Left hindlimb (tissue), 1 donor: Measurements from ENCODE around the gene BASP1.
A peak's percentile ranks its signal among the peaks of the same experiment; 100 is the strongest.

ENCODE experiments used
- DNase-seq: peaks from one replicate; pipeline ENCODE4 v3.0.0-alpha.2; 2018

The BASP1 gene

DNA sequence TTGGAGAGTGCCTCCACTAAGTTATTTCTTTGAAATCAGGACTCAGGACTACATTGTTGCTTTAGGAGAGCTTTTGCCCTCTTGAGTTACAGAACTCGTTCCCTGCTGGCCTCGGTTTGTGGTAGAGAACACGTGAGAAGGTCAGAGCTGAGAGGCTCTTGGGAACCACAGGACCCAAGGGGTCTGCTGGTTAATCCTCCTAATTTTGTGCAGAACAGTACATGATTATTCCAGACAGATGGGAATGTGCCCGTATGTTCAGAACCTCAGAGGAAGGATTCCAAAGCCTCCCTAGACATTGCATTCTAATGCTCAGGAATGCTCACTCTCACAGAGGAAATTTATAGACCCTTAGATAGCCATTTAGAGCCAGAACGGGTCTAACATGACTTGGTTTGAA lies 25.2 kb upstream of the BASP1 start:
- DNase-seq = no peak

DNA sequence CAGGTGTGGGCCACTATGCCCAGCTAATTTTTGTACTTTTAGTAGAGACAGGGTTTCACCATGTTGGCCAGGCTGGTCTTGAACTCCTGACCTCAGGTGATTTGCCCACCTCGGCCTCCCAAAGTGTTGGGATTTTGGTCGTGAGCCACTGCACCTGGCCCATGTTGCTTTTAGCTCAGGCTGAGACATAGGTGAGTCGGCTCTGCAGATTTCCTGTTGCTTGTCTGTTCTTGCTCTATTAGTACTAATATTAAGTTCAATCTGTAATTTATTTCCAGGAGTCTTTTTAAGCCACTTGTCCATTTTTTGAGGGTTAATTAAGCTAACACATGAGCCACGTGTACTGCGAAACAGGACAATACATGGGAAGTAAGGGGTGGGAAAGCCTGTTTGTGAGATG lies 21.4 kb upstream of the BASP1 start:
- DNase-seq = no peak

DNA sequence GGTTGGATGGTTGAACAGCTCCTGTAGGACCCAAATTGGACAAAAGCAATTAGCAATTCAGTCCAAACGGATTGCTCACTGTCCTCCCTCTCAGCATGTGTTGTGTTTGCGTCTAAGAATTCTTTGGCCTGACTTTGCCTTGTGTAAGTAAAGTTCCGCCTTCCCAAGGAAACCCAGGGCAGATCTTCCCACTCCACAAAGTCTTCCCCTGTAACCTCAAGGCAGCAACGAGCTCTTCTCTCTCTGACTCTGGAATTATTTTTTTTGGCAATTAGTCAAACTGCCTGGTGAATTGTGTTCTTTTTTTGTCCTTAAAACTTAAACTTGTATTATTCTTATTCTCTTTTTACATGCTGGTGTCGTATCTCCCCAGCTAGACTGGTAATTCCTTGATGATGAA lies 20.7 kb upstream of the BASP1 start:
- no peak for DNase-seq

DNA sequence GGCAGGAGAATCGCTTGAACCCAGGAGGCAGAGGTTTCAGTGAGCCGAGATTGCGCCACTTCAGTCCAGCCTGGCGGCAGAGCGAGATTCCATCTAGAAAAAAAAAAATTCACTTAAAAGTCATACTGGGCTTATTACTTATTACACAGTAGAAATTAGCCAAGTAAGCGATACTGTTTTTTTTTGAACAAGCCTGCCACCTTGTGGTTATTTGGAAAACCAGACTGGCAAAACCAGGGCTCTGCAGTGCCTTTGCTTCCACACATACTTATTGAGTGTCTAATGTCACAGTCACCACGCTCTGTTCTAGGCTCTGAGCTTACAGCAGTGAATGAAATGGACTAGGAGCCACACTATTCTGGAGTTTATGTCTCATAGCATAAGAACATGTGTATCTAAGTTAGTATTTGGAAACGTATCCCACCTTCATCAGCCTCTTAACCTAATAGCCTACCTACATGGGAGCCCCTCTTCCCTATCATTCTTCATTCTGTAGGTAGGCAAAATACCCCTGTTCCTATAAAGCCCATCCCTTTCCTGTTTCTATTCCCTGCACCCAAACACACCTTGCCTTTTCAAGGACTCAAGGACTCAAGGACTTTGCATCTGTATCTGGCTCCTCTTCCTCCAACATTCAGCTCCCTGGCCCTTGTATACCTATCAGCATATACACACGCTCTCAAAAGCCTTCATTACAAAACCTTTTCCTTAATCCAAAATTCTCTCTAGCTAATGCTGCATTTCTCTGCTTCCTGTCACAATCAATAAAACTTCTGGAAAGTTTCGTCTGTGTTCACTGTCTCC lies 13.9 kb upstream of the BASP1 start:
- DNase-seq = no peak

DNA sequence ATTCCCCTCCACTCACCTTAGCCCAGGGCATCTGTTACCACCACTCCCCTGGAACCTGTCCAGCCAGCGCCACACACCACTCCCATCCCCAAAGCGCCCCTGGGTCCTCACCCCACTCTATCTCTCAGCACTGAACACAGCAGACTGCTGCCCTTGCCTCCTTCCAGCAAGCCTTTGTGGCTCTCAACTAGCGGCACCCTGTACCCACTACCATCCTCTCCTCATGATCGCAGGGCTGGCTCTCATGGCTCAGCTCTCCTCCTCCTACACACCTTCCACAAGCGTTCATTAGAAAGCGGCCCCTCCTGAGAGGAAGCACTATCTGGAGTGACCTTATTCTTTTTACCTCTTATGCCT lies 13.3 kb upstream of the BASP1 start:
- DNase-seq = no peak

DNA sequence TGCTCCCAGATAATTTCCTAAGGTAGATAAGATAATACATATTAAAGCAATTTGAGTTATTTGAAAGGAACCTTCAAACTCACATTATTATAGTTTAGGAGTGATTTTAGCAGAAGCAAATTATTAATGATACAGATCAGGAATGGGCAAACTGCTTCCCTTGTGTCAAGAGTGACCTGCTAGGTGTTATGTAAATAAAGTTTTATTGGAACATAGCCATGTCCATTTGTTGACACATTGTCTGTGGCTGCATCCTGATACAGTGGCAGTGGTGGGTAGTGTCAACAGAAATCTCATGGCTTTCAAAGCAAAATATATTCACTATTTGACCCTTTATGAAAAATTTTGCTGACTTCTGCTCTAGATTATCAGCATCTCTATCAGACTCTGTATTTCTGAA lies 11.4 kb upstream of the BASP1 start:
- DNase-seq = no peak

DNA sequence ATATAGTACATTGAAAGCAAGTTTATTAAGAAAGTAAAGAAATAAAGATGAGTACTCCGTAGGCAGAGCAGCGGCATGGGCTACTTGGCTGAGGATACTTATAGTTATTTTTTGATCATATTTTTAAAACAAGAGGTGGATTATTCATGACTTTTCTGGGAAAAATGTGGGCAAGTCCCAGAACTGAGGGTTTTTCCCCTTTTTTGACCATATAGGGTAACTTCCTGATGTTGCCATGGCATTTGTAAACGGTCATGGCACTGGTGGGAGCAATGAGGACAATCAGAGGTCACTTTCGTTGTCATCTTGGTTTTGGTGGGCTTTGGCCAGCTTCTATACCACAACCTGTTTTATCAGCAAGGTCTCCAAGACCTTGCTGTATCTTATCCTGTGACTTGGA lies 5.2 kb upstream of the BASP1 start:
- DNase-seq = no peak

DNA sequence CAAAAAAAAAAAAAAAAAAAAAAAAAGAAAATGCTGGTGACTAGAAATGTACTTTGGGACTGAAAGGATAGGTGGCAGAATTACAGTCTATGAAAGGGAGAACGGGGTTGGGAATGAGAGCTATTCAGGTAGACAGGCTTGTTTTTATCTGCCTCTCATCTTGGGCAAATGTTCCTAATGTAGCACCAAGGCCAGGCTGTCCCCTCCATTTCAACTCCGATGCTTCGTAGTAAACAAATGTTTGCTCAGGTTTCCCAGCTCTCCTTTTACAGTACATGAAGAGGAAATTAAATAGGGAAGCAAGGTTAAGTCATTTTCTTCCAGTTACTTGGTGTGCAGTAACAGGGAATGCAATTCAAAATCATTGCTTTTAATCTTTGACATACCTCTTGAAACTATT lies 4.4 kb upstream of the BASP1 start:
- no peak for DNase-seq

DNA sequence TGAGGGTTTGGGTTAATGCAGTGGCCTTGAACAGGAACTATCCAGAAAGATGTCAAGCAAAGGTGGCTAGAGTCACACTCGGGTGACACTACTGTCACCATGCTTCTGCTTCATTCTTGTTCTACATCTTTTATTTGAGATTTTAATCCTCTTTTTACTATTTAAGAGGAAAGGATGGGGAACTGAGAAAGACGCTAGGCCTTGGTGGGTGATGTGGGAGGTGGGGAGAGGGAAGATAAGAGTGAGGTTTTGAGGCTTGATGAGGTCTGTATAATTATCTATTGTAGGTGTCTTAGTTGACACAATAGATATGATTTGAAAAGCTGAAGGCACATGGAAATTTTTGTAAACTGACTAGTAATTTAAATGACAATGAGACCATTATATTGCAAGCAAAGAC lies 3.5 kb upstream of the BASP1 start:
- no peak for DNase-seq

DNA sequence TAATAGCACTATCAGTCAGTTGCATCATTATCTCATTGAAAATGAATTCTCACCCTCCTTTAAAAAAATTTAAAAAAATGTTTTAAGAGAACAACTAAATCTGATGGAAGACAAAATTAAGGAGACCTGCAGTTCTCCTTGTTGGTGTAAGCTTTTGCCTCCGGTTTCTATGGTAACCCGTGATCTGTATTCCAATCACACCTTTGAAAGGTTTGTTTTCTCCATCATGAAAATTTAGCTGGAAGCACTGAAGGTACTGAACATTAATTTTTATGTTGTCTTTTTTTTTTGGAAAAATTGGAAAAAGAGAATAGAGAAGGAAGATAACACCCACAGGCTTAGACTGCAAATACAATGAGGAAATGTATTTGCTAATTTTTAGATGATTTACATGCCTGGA lies 2.5 kb upstream of the BASP1 start:
- DNase-seq = no peak

DNA sequence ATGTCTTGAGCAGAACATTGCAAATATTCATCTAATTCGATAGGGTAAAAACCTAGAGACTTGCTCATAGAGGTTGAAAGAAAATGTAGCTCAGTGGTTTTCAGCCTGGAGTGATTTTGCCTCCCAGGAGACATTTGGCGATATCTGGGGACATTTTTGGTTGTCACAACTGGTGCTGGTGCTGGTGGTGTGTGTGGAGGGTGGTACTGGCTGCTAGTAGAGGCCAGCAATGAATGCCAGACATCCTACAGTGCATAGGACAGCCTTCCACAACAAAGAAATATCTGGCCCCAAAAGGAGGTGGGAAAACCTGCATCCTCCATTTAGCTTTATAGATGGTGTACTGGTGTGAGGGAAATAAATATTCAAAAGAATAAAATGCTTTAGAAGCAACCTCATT lies 2.1 kb upstream of the BASP1 start:
- no peak for DNase-seq

DNA sequence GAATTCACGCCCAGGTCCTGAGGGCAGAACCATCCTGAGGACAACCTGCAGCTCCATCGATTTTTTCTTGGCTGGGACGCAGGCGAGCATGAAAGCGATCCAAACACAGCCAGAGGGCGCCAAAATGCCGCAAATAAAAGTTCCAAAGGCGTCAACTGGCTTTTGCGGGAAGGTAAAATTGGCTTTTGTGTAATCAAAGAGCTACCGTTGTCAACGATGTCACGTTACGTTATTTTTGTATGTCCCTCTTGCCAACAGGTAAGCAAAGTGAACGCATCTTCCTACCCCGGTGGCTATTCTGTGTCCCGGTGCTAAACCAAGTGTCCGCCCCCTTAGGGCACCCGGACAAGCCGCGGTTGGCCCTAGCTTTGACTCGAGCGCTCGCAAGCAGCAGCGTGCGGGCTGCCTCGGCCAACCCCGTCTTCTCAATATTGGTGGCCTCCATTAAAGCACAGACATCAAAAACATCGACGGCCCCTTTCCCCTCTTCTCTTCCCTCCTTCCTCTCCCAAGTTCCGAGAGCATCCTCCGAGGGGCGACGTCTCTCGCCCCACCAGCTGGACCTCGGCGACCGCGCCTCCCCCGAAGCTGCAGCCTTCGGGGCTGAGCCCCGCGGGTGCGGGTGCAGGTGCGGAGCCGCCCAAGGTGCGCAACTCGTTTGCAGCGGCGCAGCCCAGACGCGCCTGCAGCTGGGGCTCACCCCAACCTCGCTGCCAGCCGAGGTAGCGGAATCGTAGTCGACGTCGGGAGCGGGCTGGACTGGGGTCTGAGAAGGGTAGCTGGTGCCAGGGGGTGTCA lies 1.1 kb upstream of the BASP1 start:
- peak; percentile 85 for DNase-seq

DNA sequence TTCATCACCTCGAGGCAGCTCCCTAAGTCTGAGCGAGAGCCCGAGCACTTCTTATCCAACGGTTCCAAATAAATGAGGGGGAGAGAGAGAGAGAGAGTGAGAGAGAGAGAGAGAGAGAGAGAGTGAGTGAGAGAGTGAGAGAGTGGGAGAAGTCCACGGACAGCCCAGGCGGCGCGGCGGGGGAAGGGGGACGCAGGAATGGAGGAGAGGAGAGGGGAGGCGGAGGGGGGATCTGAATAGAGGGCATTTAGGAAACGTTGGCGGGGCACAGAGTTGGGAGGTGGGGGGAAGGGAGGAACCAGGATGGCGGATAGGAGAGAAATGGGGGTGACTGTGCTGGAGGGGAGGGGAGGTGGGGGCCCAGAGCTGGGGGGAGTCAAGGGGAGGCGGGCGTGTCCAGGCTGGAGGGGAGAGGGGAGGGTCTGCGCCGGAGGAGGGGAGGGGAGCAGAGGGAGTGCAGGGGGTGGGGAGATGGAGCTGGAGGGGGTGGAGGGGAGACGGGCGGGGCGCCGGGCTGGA lies 398 bp upstream of the BASP1 start:
- peak; percentile 94 for DNase-seq

DNA sequence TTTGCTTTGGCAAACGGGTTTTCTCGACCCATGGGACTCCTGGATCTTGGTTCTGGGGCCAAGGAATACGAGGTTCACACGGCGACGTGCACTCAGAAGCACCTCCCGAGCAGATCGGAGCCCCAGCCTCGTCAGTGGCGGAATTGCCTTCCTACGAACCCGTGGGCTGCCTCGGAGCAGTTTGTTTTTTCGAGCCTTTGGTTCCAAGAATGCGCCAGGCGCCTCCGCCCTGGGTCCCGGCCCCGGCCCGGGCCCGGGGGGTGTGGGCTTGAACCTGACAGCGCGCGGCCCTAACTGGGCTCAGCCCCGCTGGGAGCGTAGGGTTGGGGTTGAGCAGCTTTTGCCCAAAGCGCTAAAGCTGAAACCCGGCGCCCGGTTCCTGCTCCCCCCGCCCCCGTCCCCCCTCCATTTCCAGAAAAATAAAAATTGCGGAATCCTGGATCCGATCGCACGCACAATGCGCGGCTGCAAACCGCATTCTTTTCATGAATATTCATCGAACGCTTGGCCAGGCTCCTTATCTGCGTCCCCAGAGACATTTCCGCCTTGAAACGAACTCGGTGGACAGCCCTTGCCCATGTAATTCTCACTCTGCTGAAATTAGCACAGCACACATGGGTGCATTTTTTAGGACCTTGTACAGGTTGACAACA lies 1.0 kb downstream of the BASP1 start:
- no peak for DNase-seq

DNA sequence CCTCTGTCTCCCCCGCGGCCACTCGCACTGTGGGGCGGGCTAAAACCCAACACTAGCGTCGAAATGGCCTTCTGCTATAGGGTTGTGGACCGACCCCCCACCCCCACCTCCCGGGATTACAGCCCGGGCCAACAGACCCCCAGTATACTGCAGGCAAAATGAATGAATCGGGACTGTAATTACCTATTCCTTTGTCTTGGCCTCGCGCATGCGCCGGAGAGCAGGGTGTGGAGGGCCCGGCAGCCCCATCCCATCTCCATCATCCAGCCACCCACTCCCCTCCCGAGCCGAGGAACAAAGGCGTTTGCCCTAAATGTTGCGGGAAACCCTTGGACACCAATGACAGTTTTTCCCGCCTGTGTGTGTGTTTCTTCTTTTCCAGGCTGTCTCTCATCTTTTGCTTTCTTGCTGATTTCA lies 1.6 kb downstream of the BASP1 start:
- DNase-seq = peak; percentile 74

DNA sequence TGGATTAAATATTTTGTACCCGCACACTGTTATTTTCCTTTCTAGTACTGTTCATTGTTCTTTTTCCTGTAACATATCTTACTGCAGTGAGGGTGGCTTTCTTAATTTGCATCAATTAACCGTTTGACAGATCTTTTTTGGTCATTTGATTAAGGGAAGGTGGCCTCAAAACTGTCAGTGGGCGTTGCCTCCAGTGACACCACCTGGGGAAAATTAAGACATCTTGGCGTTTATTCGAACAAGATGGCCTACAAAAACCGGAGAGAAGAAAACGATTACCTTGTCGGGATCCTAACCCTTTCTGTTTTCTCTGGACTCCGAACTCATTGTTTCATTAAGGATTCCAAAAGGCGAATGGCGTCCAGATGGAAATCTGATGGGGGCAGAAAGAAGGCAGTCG lies 2.0 kb downstream of the BASP1 start:
- DNase-seq = no peak

DNA sequence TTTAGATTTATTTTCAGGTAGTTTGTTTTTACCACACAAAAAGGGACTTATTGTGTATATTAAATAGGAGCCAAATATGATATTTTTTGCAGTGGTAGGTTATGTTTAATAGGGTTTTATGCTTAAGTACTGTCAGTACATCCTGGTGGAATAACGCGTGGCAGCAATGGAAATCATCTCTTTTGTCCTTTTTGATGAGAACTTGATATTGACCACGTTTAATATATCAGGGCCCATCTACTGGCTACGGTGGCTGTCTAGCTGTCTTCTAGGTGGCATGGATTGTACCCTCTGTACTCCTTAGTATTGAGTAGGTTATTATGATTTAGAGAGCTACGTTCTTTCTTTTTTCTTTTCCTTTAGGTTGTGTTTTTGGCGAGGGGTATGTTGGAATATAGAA lies 2.6 kb downstream of the BASP1 start:
- no peak for DNase-seq

DNA sequence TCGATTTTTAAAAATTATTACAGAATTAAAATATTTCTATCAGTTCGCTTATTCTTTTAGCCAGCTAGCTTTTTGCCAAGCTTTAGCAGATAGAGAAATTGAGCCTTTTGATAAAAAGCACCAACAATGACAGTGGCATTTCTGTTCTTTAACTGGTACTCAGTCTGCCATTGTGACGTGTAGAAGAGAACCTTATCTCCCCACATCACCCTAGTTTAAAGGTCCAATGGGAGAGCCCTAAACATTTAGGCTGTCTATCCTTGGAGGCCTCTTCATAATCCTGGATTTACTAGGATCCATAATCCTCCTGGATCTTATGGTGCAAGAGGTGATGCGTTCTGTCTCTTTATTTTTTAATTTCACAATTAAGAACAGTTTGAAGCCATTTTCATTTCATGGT lies 3.0 kb downstream of the BASP1 start:
- no peak for DNase-seq

DNA sequence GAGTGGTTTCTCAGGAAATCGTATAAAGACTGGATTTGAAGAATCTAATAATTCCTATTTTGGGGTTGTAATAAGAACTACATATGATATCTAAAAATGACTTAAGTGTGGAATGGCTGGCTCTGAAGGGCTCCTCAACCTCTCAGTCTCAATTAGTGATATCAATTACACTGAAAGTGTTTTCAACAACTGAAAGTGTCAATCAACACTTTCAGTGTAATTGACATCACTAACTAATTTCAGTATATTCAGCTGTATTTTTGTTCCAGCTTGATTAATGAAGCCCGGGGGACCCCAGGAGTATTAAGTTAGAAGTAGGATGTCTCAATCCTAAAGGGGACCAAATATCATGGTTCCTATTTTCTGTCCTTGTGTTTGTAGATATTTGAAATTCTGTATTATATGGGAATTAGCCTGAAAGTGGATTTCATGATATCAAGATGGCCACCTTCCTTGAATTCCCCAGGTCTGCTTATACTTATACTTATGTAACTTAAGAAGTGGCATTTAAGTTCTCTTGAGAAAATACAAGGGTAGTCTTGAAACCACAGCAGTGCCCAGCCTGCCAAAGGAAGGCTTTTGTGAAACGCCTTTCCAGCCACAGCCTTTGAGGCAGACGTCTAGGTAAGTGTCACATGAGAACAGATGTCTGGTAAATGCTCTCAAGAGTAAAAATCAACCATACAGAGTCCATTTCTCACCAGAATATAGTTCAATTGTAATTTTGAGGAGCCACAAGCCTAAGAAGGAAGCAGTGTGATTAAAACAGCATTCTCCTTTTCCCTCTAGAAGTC lies 4.6 kb downstream of the BASP1 start:
- peak; percentile 43 for DNase-seq

DNA sequence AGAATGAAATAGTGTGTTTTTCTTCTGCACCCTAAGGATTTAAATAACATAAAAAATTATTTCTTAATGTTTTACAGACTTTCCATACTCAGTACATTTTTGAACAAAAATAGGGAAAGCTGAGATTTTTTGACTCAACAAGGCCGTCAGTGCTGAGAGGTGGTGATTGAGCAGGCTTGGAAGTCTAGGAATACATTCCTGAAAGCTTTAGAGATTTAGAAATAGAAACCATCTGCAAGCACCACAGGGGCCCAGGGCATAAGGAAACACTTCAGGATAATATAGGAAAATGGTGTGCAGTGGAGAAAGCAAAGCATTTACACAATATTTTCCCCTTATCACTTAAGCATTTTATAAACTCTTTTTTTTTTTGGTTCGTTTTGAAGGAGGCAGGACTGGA lies 5.2 kb downstream of the BASP1 start:
- peak; percentile 38 for DNase-seq

DNA sequence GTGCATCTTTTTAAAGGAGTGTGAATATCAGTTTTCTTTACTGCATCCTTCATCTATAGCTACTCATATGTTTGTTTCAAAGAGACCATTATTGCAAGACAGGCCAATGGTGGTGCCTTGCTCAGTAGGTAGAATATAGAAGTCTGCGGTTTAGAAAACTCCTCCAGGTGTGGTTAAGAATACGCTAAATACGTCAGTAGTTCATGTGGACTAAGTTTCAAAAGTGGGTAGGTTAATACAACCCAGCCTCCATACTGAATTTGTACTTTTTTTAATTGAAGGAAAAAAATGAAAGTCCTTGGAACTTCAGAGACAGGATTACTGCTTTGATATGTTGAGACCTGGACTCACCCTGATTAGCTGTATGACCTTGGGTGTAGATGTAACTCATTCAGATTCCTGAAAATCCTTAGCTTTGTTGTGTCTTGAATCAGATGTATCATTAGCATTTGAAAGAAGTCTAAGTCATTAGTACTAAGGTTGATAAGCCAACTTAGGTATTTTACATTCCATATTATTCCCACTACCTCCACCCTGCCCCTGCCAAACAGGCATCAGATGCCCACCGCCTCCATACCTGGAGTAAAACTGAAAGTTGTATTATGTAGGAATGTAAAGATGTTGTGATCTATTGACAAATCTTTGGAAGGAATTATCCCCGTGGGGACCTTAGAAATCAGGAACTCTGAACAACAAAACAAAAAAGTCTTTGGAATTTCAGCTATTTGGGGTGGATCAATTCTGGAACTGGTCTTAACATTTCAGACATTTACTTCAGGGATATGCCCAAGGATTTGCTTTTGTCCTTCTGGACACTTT lies 6.1 kb downstream of the BASP1 start:
- DNase-seq = no peak
